ENCODE results near the gene IL21R. TPM values are rescaled to one million over a fixed set of nuclear protein-coding genes. Genes with fewer than 3 reads are reported as not detected.

IL21R gene
- total RNA-seq, 1 experiment from 2014 or later: 1.9 TPM

GRCh38 chr16:27489421-27489820 lies 87.4 kb downstream of the IL21R start:
- H3K9me3 ChIP-seq (ENCODE audit: low read length): no peaks in the 10 kb centered on the region
- no peaks in the 10 kb centered on the region for H3K4me1 ChIP-seq (ENCODE audit: low read length)
- H3K4me2 ChIP-seq (ENCODE audit: low read depth, low read length, poor library complexity, severe bottlenecking): no peak overlapping the region
- H4K20me1 ChIP-seq (ENCODE audit: insufficient read depth, low read depth, low read length): no peaks in the 10 kb centered on the region
- no peak for DNase-seq
- H2AFZ ChIP-seq (ENCODE audit: low read length): no peak overlapping the region
- H3K4me3 ChIP-seq (ENCODE audit: low read length): no peak overlapping the region
- no peaks in the 10 kb centered on the region for H3K27me3 ChIP-seq (ENCODE audit: low read length)
- H3K9me2 ChIP-seq (replicated peaks; ENCODE audit: insufficient read depth, low read length): no peaks in the 10 kb centered on the region
- no peaks in the 10 kb centered on the region for H3K79me2 ChIP-seq (ENCODE audit: low read length)
- H3K36me3 ChIP-seq (ENCODE audit: insufficient read depth, low read length): peaks cover 29% of the 10 kb centered on the region
- no peak overlapping the region for H3K27ac ChIP-seq (ENCODE audit: low read length)
- no peak overlapping the region for H3K9ac ChIP-seq (ENCODE audit: low read length)

- H4K20me1 ChIP-seq (ENCODE audit: insufficient read depth, low read depth, low read length): no peaks in the 10 kb centered on the region
- no peaks in the 10 kb centered on the region for H3K9me3 ChIP-seq (ENCODE audit: low read length)
- peaks cover 26% of the 10 kb centered on the region for H3K36me3 ChIP-seq (ENCODE audit: insufficient read depth, low read length)
- no peak overlapping the region for H2AFZ ChIP-seq (ENCODE audit: low read length)
- no peaks in the 10 kb centered on the region for H3K27me3 ChIP-seq (ENCODE audit: low read length)
- no peak overlapping the region for H3K9ac ChIP-seq (ENCODE audit: low read length)
- no peaks in the 10 kb centered on the region for H3K9me2 ChIP-seq (replicated peaks; ENCODE audit: insufficient read depth, low read length)
- no peak overlapping the region for H3K4me3 ChIP-seq (ENCODE audit: low read length)
- no peak overlapping the region for H3K27ac ChIP-seq (ENCODE audit: low read length)
- H3K4me2 ChIP-seq (ENCODE audit: low read depth, low read length, poor library complexity, severe bottlenecking): no peak overlapping the region
- no peak for DNase-seq
- no peaks in the 10 kb centered on the region for H3K4me1 ChIP-seq (ENCODE audit: low read length)
- H3K79me2 ChIP-seq (ENCODE audit: low read length): no peaks in the 10 kb centered on the region
Measured at GRCh38 chr16:27489906-27490305, 87.9 kb downstream of the IL21R start.

GRCh38 chr16:27491894-27492587 lies 90.1 kb downstream of the IL21R start:
- H2AFZ ChIP-seq (ENCODE audit: low read length): no peak overlapping the region
- H3K27ac ChIP-seq (ENCODE audit: low read length): no peak overlapping the region
- H3K36me3 ChIP-seq (ENCODE audit: insufficient read depth, low read length): peaks cover 21% of the 10 kb centered on the region
- H4K20me1 ChIP-seq (ENCODE audit: insufficient read depth, low read depth, low read length): no peaks in the 10 kb centered on the region
- H3K4me1 ChIP-seq (ENCODE audit: low read length): no peaks in the 10 kb centered on the region
- no peak for DNase-seq
- H3K27me3 ChIP-seq (ENCODE audit: low read length): no peaks in the 10 kb centered on the region
- no peaks in the 10 kb centered on the region for H3K9me3 ChIP-seq (ENCODE audit: low read length)
- H3K4me3 ChIP-seq (ENCODE audit: low read length): no peak overlapping the region
- H3K4me2 ChIP-seq (ENCODE audit: low read depth, low read length, poor library complexity, severe bottlenecking): no peak overlapping the region
- no peaks in the 10 kb centered on the region for H3K79me2 ChIP-seq (ENCODE audit: low read length)
- no peaks in the 10 kb centered on the region for H3K9me2 ChIP-seq (replicated peaks; ENCODE audit: insufficient read depth, low read length)
- H3K9ac ChIP-seq (ENCODE audit: low read length): no peak overlapping the region

- no peak overlapping the region for H3K27ac ChIP-seq (ENCODE audit: low read length)
Measured at GRCh38 chr16:27492588-27492979, 90.6 kb downstream of the IL21R start.

GRCh38 chr16:27495191-27495590 lies 93.2 kb downstream of the IL21R start:
- H2AFZ ChIP-seq (ENCODE audit: low read length): no peak overlapping the region
- H3K27ac ChIP-seq (ENCODE audit: low read length): no peak overlapping the region
- H3K79me2 ChIP-seq (ENCODE audit: low read length): no peaks in the 10 kb centered on the region
- no peaks in the 10 kb centered on the region for H3K27me3 ChIP-seq (ENCODE audit: low read length)
- H3K36me3 ChIP-seq (ENCODE audit: insufficient read depth, low read length): peaks cover 18% of the 10 kb centered on the region
- no peaks in the 10 kb centered on the region for H4K20me1 ChIP-seq (ENCODE audit: insufficient read depth, low read depth, low read length)
- H3K9me3 ChIP-seq (ENCODE audit: low read length): no peaks in the 10 kb centered on the region
- no peak overlapping the region for H3K4me3 ChIP-seq (ENCODE audit: low read length)
- no peak overlapping the region for H3K9ac ChIP-seq (ENCODE audit: low read length)
- DNase-seq: no peak
- no peaks in the 10 kb centered on the region for H3K4me1 ChIP-seq (ENCODE audit: low read length)
- H3K4me2 ChIP-seq (ENCODE audit: low read depth, low read length, poor library complexity, severe bottlenecking): no peak overlapping the region
- H3K9me2 ChIP-seq (replicated peaks; ENCODE audit: insufficient read depth, low read length): no peaks in the 10 kb centered on the region

More at GRCh38 chr16:27492588-27492979, 90.6 kb downstream of the IL21R start:
- Histone ChIP-seq H4K20me1 (ENCODE audit: insufficient read depth, low read depth, low read length) (no peaks in the 10 kb centered on the region), H3K36me3 (ENCODE audit: insufficient read depth, low read length) (peaks cover 20% of the 10 kb centered on the region), H3K27me3 (ENCODE audit: low read length) (no peaks in the 10 kb centered on the region), H3K9ac (ENCODE audit: low read length) (no peak overlapping the region), H3K9me3 (ENCODE audit: low read length) (no peaks in the 10 kb centered on the region), H3K9me2 (replicated peaks; ENCODE audit: insufficient read depth, low read length) (no peaks in the 10 kb centered on the region), H3K4me1 (ENCODE audit: low read length) (no peaks in the 10 kb centered on the region), H2AFZ (ENCODE audit: low read length) (no peak overlapping the region), H3K4me3 (ENCODE audit: low read length) (no peak overlapping the region), H3K79me2 (ENCODE audit: low read length) (no peaks in the 10 kb centered on the region), H3K4me2 (ENCODE audit: low read depth, low read length, poor library complexity, severe bottlenecking) (no peak overlapping the region)
- DNase-seq: no peak

GRCh38 chr16:27498031-27498825 lies 96.3 kb downstream of the IL21R start:
- H3K27ac ChIP-seq (ENCODE audit: low read length): no peak overlapping the region
- H2AFZ ChIP-seq (ENCODE audit: low read length): no peak overlapping the region
- no peaks in the 10 kb centered on the region for H4K20me1 ChIP-seq (ENCODE audit: insufficient read depth, low read depth, low read length)
- no peaks in the 10 kb centered on the region for H3K27me3 ChIP-seq (ENCODE audit: low read length)
- no peak overlapping the region for H3K9ac ChIP-seq (ENCODE audit: low read length)
- DNase-seq: no peak
- no peaks in the 10 kb centered on the region for H3K9me2 ChIP-seq (replicated peaks; ENCODE audit: insufficient read depth, low read length)
- no peak overlapping the region for H3K4me3 ChIP-seq (ENCODE audit: low read length)
- no peaks in the 10 kb centered on the region for H3K79me2 ChIP-seq (ENCODE audit: low read length)
- no peak overlapping the region for H3K4me2 ChIP-seq (ENCODE audit: low read depth, low read length, poor library complexity, severe bottlenecking)
- H3K4me1 ChIP-seq (ENCODE audit: low read length): no peaks in the 10 kb centered on the region
- H3K9me3 ChIP-seq (ENCODE audit: low read length): no peaks in the 10 kb centered on the region
- peaks cover 22% of the 10 kb centered on the region; the same call in 1 of the 2 replicates for H3K36me3 ChIP-seq (ENCODE audit: insufficient read depth, low read length)

GRCh38 chr16:27498916-27499658 lies 97.1 kb downstream of the IL21R start:
- Histone ChIP-seq H3K27me3 (ENCODE audit: low read length) (no peaks in the 10 kb centered on the region), H3K27ac (ENCODE audit: low read length) (no peak overlapping the region), H3K36me3 (ENCODE audit: insufficient read depth, low read length) (peaks cover 22% of the 10 kb centered on the region; the same call in 1 of the 2 replicates), H3K9me3 (ENCODE audit: low read length) (no peaks in the 10 kb centered on the region), H3K9me2 (replicated peaks; ENCODE audit: insufficient read depth, low read length) (no peaks in the 10 kb centered on the region), H3K4me1 (ENCODE audit: low read length) (no peaks in the 10 kb centered on the region), H2AFZ (ENCODE audit: low read length) (no peak overlapping the region), H4K20me1 (ENCODE audit: insufficient read depth, low read depth, low read length) (no peaks in the 10 kb centered on the region), H3K4me3 (ENCODE audit: low read length) (no peak overlapping the region), H3K79me2 (ENCODE audit: low read length) (no peaks in the 10 kb centered on the region), H3K4me2 (ENCODE audit: low read depth, low read length, poor library complexity, severe bottlenecking) (no peak overlapping the region), H3K9ac (ENCODE audit: low read length) (no peak overlapping the region)
- DNase-seq: no peak

GRCh38 chr16:27499659-27500055 lies 97.7 kb downstream of the IL21R start:
- Histone ChIP-seq H3K27me3 (ENCODE audit: low read length) (no peaks in the 10 kb centered on the region), H3K9me3 (ENCODE audit: low read length) (no peaks in the 10 kb centered on the region), H3K4me3 (ENCODE audit: low read length) (no peak overlapping the region), H3K9ac (ENCODE audit: low read length) (no peak overlapping the region), H4K20me1 (ENCODE audit: insufficient read depth, low read depth, low read length) (no peaks in the 10 kb centered on the region), H3K4me1 (ENCODE audit: low read length) (no peaks in the 10 kb centered on the region), H3K27ac (ENCODE audit: low read length) (no peak overlapping the region), H3K9me2 (replicated peaks; ENCODE audit: insufficient read depth, low read length) (no peaks in the 10 kb centered on the region), H3K36me3 (ENCODE audit: insufficient read depth, low read length) (peaks cover 22% of the 10 kb centered on the region; the same call in 1 of the 2 replicates), H2AFZ (ENCODE audit: low read length) (no peak overlapping the region), H3K4me2 (ENCODE audit: low read depth, low read length, poor library complexity, severe bottlenecking) (no peak overlapping the region), H3K79me2 (ENCODE audit: low read length) (no peaks in the 10 kb centered on the region)
- DNase-seq: no peak

All from Karpas-422 (cell line).